ENCODE results near the gene DNM3.

- TF ChIP-seq, protein P1, sequence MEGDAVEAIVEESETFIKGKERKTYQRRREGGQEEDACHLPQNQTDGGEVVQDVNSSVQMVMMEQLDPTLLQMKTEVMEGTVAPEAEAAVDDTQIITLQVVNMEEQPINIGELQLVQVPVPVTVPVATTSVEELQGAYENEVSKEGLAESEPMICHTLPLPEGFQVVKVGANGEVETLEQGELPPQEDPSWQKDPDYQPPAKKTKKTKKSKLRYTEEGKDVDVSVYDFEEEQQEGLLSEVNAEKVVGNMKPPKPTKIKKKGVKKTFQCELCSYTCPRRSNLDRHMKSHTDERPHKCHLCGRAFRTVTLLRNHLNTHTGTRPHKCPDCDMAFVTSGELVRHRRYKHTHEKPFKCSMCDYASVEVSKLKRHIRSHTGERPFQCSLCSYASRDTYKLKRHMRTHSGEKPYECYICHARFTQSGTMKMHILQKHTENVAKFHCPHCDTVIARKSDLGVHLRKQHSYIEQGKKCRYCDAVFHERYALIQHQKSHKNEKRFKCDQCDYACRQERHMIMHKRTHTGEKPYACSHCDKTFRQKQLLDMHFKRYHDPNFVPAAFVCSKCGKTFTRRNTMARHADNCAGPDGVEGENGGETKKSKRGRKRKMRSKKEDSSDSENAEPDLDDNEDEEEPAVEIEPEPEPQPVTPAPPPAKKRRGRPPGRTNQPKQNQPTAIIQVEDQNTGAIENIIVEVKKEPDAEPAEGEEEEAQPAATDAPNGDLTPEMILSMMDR (optimal IDR thresholded peaks at IDR 0.05 in 1 of 3, IDR thresholded peaks at IDR 0.05 in 1 of 3, conservative IDR thresholded peaks at IDR 0.05 in 1 of 3; ENCODE audit: extremely low read depth in 1 of 3, insufficient read depth in 2 of 3, low read length in 3 of 3) = no peak
- no peak for TF ChIP-seq EZH2 (IDR thresholded peaks at IDR 0.05; ENCODE audit: low read length)
Measured at GRCh38 chr1:172382990-172383389, 541.7 kb downstream of the DNM3 start.
